GM12878 (cell line): ENCODE results near the gene TUBGCP2. TPM values are rescaled to one million over a fixed set of nuclear protein-coding genes. Genes with fewer than 3 reads are reported as not detected.

Experiments
- ATAC-seq: fragments of 200-7000 bp; cut with Tn5 transposase; 3 replicates; pipeline ENCODE4 v1.9.1; 2020; ENCODE audit warnings: mild to moderate bottlenecking, moderate library complexity
- BruUV-seq: library from RNA; stranded (reverse); fragments of 400-500 nt; replicated peaks from 2 replicates; lab custom pipeline; 2021; lab: Mats Ljungman, UMichigan
- CTCF ChIA-PET: fragments of 300-600 bp; sonication (Branson Sonifier 250); formaldehyde crosslinking; extraction: SDS; loops from one replicate; lab custom pipeline; 2021; ENCODE audit warnings: inconsistent platforms; lab: Yijun Ruan, JAX
- POLR2A ChIA-PET: fragments of 350-600 bp; formaldehyde crosslinking; extraction: SDS; loops from one replicate; lab custom pipeline; 2021; ENCODE audit warnings: inconsistent platforms; lab: Charles Lee
- RAD21 ChIA-PET: fragments of 300-600 bp; sonication (Branson Sonifier 250); formaldehyde crosslinking; loops from one replicate; lab custom pipeline; 2023; ENCODE audit warnings: antibody characterized with exemption; ENCODE audit not compliant: unreplicated experiment; lab: Charles Lee
- SMC1A ChIA-PET: fragments of 300-600 bp; sonication (Branson Sonifier 250); formaldehyde crosslinking; loops from one replicate; lab custom pipeline; 2023; ENCODE audit not compliant: unreplicated experiment, uncharacterized antibody; lab: Charles Lee
- DNase-seq: peaks from one replicate; pipeline ENCODE4 v3.0.0-alpha.2; 2011; ENCODE audit warnings: low read depth, low spot score
- FAIRE-seq: peaks from 3 replicates; lab custom pipeline; 2011; peaks lifted over from hg19 to GRCh38; lab: Jason Lieb, UNC
- H2AFZ ChIP-seq: 2 replicates; pipeline ENCODE4 v1.6.0; 2011; ENCODE audit warnings: low read depth, low read length, control low read depth; ENCODE audit not compliant: control insufficient read depth
- H3K27ac ChIP-seq: 2 replicates; pipeline ENCODE4 v1.5.1; 2011; ENCODE audit warnings: control low read depth; ENCODE audit not compliant: control insufficient read depth, insufficient read depth
- H3K27me3 ChIP-seq, 2 experiments: replicated peaks in 1 of 2; 2 replicates each; pipeline versions ENCODE4 v1.6.0 to v1.6.1; 2011; ENCODE audit warnings: low read length in 1 of 2; ENCODE audit not compliant: control insufficient read depth in 2 of 2, insufficient read depth in 2 of 2
- H3K36me3 ChIP-seq, 2 experiments: 2 replicates each; pipeline ENCODE4 v1.5.1; 2011; ENCODE audit warnings: low read length in 1 of 2; ENCODE audit not compliant: control insufficient read depth in 2 of 2, insufficient read depth in 2 of 2
- H3K4me1 ChIP-seq: 2 replicates; pipeline ENCODE4 v1.6.1; 2011; ENCODE audit warnings: mild to moderate bottlenecking, low read length, moderate library complexity, mixed read lengths; ENCODE audit not compliant: control insufficient read depth, insufficient read depth
- H3K4me2 ChIP-seq: 2 replicates; pipeline ENCODE4 v1.6.0; 2011; ENCODE audit warnings: control low read depth; ENCODE audit not compliant: control insufficient read depth, insufficient read depth
- H3K4me3 ChIP-seq: fragments of 200-600 bp; sonication (generic); 2 replicates; pipeline ENCODE4 v1.5.1; 2016
- H3K79me2 ChIP-seq: 2 replicates; pipeline ENCODE4 v1.6.0; 2011; ENCODE audit warnings: low read length; ENCODE audit not compliant: control insufficient read depth, insufficient read depth
- H3K9ac ChIP-seq: 2 replicates; pipeline ENCODE4 v1.8.0; 2011; ENCODE audit warnings: low read length, control low read depth, mixed read lengths; ENCODE audit not compliant: control insufficient read depth, insufficient read depth
- H3K9me3 ChIP-seq: replicated peaks from 3 replicates; pipeline ENCODE4 v1.5.1; 2011; ENCODE audit warnings: mild to moderate bottlenecking, low read length; ENCODE audit not compliant: control insufficient read depth, insufficient read depth
- H4K20me1 ChIP-seq: 2 replicates; pipeline ENCODE4 v1.6.0; 2011; ENCODE audit not compliant: control insufficient read depth, insufficient read depth
- SMARCA5 ChIP-seq: fragments of 450-650 bp; IDR thresholded peaks from 2 replicates; pipeline ENCODE4 v1.6.1; 2017; ENCODE audit warnings: mild to moderate bottlenecking
- SUZ12 ChIP-seq: fragments of 200-600 bp; sonication (generic); IDR thresholded peaks from one replicate; pipeline ENCODE4 v1.6.1; 2018; ENCODE audit warnings: antibody characterized with exemption, mild to moderate bottlenecking; ENCODE audit not compliant: unreplicated experiment
- TBL1XR1 ChIP-seq: IDR thresholded peaks from 2 replicates; pipeline ENCODE4 v1.6.1; 2012; ENCODE audit warnings: low read depth, low read length, improper control_type of control experiment
- ZNF207 ChIP-seq: fragments of 450-650 bp; IDR thresholded peaks from 2 replicates; pipeline ENCODE4 v1.6.1; 2014; ENCODE audit warnings: antibody characterized with exemption, mild to moderate bottlenecking, borderline replicate concordance
- WGBS: methylation state at CpG from one replicate; pipeline ENCODE4 v1.1.6; 2016; ENCODE audit warnings: low lambda C conversion rate; ENCODE audit not compliant: insufficient replicate concordance, insufficient coverage; ENCODE audit errors: missing lambda C conversion rate; 5-methylcytosine and 5-hydroxymethylcytosine counted together
- in situ Hi-C: fragments of 300-500 bp; cut with MboI; formaldehyde crosslinking; loops from 9 replicates; pipeline ENCODE4 v1.14.3; 2018; ENCODE audit warnings: mixed read lengths
- intact Hi-C: fragments of 100-400 bp; cut with micrococcal nuclease; formaldehyde crosslinking; loops from one replicate; pipeline ENCODE4 v1.14.2; 2022; ENCODE audit not compliant: unreplicated experiment
- polyA plus RNA-seq, 11 experiments: library from polyadenylated mRNA; depleted of rRNA in 4 of 11; unstranded in 6 of 11; stranded (reverse) in 5 of 11; fragments of >200 nt; fragmentation: Nextera tagmentation in 4 of 11; fragmentation: Illumina TruSeq in 1 of 11; extraction: Ambion mirVana in 4 of 11; extraction: Trizol in 1 of 11; gene quantifications; 1 replicate in 1 of 11; 2 replicates in 10 of 11; pipeline versions ENCODE4 v1.2.1 to v1.2.3, GENCODE V29; 2011 to 2016; ENCODE audit warnings: inconsistent platforms in 2 of 11, missing spikeins in 2 of 11, low read depth in 1 of 11
- total RNA-seq, 4 experiments: library from RNA; depleted of rRNA in 3 of 4; stranded (reverse); fragments of >200 nt in 3 of 4; fragmentation: Illumina TruSeq in 1 of 4; extraction: Trizol in 1 of 4; gene quantifications; 2 replicates each; pipeline versions ENCODE4 v1.2.1 to v1.2.3, GENCODE V29; 2013 to 2021
- TF ChIP-seq, protein P1 (sequence below): IDR thresholded peaks from 2 replicates; pipeline ENCODE4 v1.6.1; 2011; ENCODE audit warnings: borderline replicate concordance, low read depth, mild to moderate bottlenecking, moderate library complexity, mixed read lengths, low read length; ENCODE audit not compliant: insufficient read depth; ENCODE audit errors: extremely low read length

The TUBGCP2 gene
- total and polyA plus RNA-seq, 10 of the 15 experiments (the other 5 are each of a cell fraction or from before 2014, with no cell fraction given) = 4.8 to 47.1 (median 34.7) TPM

DNA sequence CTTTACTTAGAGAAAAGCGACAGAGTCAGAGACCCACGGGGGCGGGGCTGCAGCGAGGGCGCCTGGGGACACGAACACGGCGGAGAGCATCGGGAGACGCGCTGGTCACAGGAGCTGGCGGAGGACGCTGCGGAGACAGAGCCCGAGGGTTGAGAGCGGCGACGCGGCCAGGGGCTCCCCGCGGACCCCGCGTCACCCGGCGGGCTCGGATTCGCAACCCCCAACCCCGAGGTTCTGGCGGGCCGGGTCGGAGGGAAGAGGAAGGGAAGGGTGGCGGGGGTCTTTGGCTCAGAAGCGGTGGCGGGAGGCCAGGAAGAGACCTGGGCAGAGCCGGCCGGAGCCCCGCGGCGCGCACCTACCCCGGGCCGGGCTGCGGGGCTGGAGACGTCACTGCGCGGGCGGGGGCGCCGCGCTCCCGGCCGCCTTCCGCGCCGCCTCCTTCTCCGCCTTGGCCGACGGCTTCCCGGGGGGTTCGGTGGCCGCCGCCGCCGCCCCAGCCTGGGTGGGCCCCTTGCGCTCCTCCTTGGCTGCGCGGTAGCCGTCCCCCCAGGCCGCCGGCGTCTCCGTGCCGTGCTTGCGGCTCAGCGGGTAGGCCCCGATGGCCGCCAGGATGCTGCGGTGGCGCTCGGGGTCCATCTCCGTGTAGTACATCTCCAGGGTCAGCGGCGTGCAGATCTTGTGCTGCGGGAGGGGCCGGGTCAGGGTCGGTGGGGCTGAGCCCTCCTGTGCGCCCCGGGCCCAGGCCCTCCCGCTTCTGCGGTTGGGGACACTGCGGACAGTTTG lies 17.0 kb upstream of the TUBGCP2 start:
- Histone ChIP-seq H3K27ac (no peak overlapping the region), H3K9me3 (no peaks in the 10 kb centered on the region; the same call in 2 of the 3 replicates), H3K36me3 (no peaks in the 10 kb centered on the region), H3K27me3 (peaks cover 4 to 5% of the 10 kb centered on the region in 2 experiments), H3K4me2 (peak overlapping the region; percentile 25; the same call in 1 of the 2 replicates), H3K9ac (no peak overlapping the region), H2AFZ (no peak overlapping the region), H3K4me1 (no peaks in the 10 kb centered on the region), H3K79me2 (no peaks in the 10 kb centered on the region), H3K4me3 (no peak overlapping the region), H4K20me1 (no peaks in the 10 kb centered on the region)
- TF ChIP-seq SUZ12 = peak; percentile 80
- TF ChIP-seq, protein P1, sequence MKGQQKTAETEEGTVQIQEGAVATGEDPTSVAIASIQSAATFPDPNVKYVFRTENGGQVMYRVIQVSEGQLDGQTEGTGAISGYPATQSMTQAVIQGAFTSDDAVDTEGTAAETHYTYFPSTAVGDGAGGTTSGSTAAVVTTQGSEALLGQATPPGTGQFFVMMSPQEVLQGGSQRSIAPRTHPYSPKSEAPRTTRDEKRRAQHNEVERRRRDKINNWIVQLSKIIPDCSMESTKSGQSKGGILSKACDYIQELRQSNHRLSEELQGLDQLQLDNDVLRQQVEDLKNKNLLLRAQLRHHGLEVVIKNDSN = no peak
- DNase-seq = no peak
- ATAC-seq = no peak
- ChIA-PET RAD21 (no interaction called here), CTCF (no interaction called here), POLR2A (no interaction called here), SMC1A (no interaction called here)
- in situ Hi-C loops = loop anchor here (5.0 kb wide), 1 partner anchor 172 kb away; no protein-coding TSS in a partner anchor
- 10% methylated on average over 48 of the region's 91 CpGs for WGBS
- no peak for FAIRE-seq
- intact Hi-C loops = loop anchor here (5.0 kb wide), 1 partner anchor 67 kb away; the partner anchor contains the start of gene MTG1
- no TSS peak for BruUV-seq

DNA sequence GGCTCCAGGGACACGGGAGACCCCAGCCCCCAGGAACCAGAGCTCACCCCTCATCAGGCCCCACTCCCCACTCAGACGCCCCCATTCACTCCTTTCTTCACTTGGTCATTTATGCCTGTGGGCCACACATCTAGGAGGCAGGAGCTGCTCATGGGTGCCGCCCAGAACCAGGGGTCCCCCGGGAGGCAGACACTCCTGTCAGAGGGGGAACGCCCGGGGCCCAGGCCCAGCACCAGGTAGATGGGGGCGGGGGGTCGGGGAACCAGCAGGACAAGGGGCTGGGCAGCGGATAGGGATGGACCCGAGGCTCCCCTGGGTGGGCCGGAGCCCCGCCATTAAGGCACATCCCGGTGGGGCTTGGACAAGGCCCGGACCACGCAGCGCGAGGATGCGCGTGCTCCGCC lies 16.2 kb upstream of the TUBGCP2 start:
- no peaks in the 10 kb centered on the region for H3K36me3 ChIP-seq
- in situ Hi-C loops (loop anchor here (5.0 kb wide), 1 partner anchor 172 kb away; no protein-coding TSS in a partner anchor), intact Hi-C loops (loop anchor here (5.0 kb wide), 1 partner anchor 67 kb away; the partner anchor contains the start of gene MTG1)
- 49% methylated on average over 15 of the region's 20 CpGs for WGBS
- CTCF ChIA-PET = interaction anchor here (1.9 kb wide), 1 partner anchor 9 kb away, joined by 4 read pairs; no protein-coding TSS in a partner anchor
- no peak for FAIRE-seq
- no peak overlapping the region for H3K4me3 ChIP-seq
- H2AFZ ChIP-seq = no peak overlapping the region
- H3K79me2 ChIP-seq = no peaks in the 10 kb centered on the region
- peaks cover 4 to 5% of the 10 kb centered on the region in 2 experiments for H3K27me3 ChIP-seq
- no peak overlapping the region for H3K4me2 ChIP-seq
- DNase-seq = no peak
- no peak overlapping the region for H3K27ac ChIP-seq
- no peaks in the 10 kb centered on the region for H4K20me1 ChIP-seq
- TF ChIP-seq SMARCA5 (no peak), TBL1XR1 (no peak), ZNF207 (no peak)
- TF ChIP-seq, all 136 proteins: peak for 0
- RAD21 ChIA-PET = no interaction called here
- no peak for ATAC-seq
- no TSS peak for BruUV-seq
- SMC1A ChIA-PET = no interaction called here
- POLR2A ChIA-PET = no interaction called here
- Histone ChIP-seq H3K9ac (no peak overlapping the region), H3K4me1 (no peaks in the 10 kb centered on the region), H3K9me3 (no peaks in the 10 kb centered on the region; the same call in 2 of the 3 replicates)
